SK-N-SH treated with all-trans-retinoic acid at 6 μM for 48 hours (cell line): ENCODE measurements around the gene DAND5.

ENCODE experiments used
- ATAC-seq: fragments of 200-7000 bp; cut with Tn5 transposase; 3 replicates; pipeline ENCODE4 v1.9.1; 2020; ENCODE audit warnings: mild to moderate bottlenecking, moderate library complexity
- BACH2 ChIP-seq: fragments of 250-450 bp; sonication (Bioruptor Pico); IDR thresholded peaks from 2 replicates; pipeline ENCODE4 v1.9.0; 2021; ENCODE audit warnings: mild to moderate bottlenecking, borderline replicate concordance
- ESRRG ChIP-seq: fragments of 250-450 bp; sonication (Bioruptor Pico); IDR thresholded peaks from 2 replicates; pipeline ENCODE4 v1.6.1; 2021; ENCODE audit warnings: mild to moderate bottlenecking
- GLIS3 ChIP-seq: fragments of 250-450 bp; sonication (Bioruptor Pico); IDR thresholded peaks from 2 replicates; pipeline ENCODE4 v1.5.0; 2020; ENCODE audit warnings: mild to moderate bottlenecking, moderate library complexity
- OSR1 ChIP-seq: fragments of 250-450 bp; sonication (Bioruptor Pico); IDR thresholded peaks from 2 replicates; pipeline ENCODE4 v1.8.0; 2022; ENCODE audit warnings: moderate library complexity, mild to moderate bottlenecking, inconsistent platforms
- PATZ1 ChIP-seq: fragments of 250-450 bp; sonication (Bioruptor Pico); IDR thresholded peaks from 2 replicates; pipeline ENCODE4 v1.8.0; 2020; ENCODE audit warnings: mild to moderate bottlenecking, moderate library complexity, borderline replicate concordance
- POU6F1 ChIP-seq: fragments of 250-450 bp; sonication (Bioruptor Pico); IDR thresholded peaks from 2 replicates; pipeline ENCODE4 v1.8.0; 2021; ENCODE audit warnings: low read depth, mild to moderate bottlenecking, moderate library complexity, borderline replicate concordance
- PPARA ChIP-seq: fragments of 250-450 bp; sonication (Bioruptor Pico); IDR thresholded peaks from 2 replicates; pipeline ENCODE4 v1.5.0; 2020; ENCODE audit warnings: mild to moderate bottlenecking, borderline replicate concordance
- RARB ChIP-seq: fragments of 250-450 bp; sonication (Bioruptor Pico); IDR thresholded peaks from 2 replicates; pipeline ENCODE4 v1.8.0; 2021; ENCODE audit warnings: mild to moderate bottlenecking, moderate library complexity
- TCF4 ChIP-seq: fragments of 250-450 bp; sonication (Bioruptor Pico); IDR thresholded peaks from 2 replicates; pipeline ENCODE4 v1.8.0; 2021; ENCODE audit warnings: mild to moderate bottlenecking, moderate library complexity, borderline replicate concordance
- TSHZ2 ChIP-seq: fragments of 250-450 bp; sonication (Bioruptor Pico); IDR thresholded peaks from 2 replicates; pipeline ENCODE4 v1.5.0; 2020; ENCODE audit warnings: mild to moderate bottlenecking, moderate library complexity
- ZC3H10 ChIP-seq: fragments of 250-450 bp; sonication (Bioruptor Pico); IDR thresholded peaks from 2 replicates; pipeline ENCODE4 v1.5.1; 2021; ENCODE audit warnings: mild to moderate bottlenecking, moderate library complexity
- ZFP30 ChIP-seq: fragments of 450-650 bp; formaldehyde crosslinking; IDR thresholded peaks from 2 replicates; pipeline ENCODE4 v1.5.0; 2022; ENCODE audit warnings: mild to moderate bottlenecking, moderate library complexity
- ZNF565 ChIP-seq: fragments of 450-650 bp; formaldehyde crosslinking; conservative IDR thresholded peaks from 2 replicates; pipeline ENCODE4 v1.5.0; 2020; ENCODE audit warnings: low read depth, mild to moderate bottlenecking, moderate library complexity
- ZNF70 ChIP-seq: fragments of 450-650 bp; formaldehyde crosslinking; IDR thresholded peaks from 2 replicates; pipeline ENCODE4 v1.5.0; 2020; ENCODE audit warnings: mild to moderate bottlenecking, moderate library complexity
- ZNF8 ChIP-seq: fragments of 450-650 bp; formaldehyde crosslinking; IDR thresholded peaks from 2 replicates; pipeline ENCODE4 v1.5.0; 2020; ENCODE audit warnings: mild to moderate bottlenecking, moderate library complexity

DAND5 gene

GRCh38 chr19:13005861-13006370, 36.5 kb downstream of the DAND5 start:
- no peak for ATAC-seq
- TF ChIP-seq PATZ1 (CRISPR knock-in tag), result no peak
- no peak for TF ChIP-seq ESRRG (CRISPR knock-in tag)
- TF ChIP-seq BACH2 (CRISPR knock-in tag), result no peak
- TF ChIP-seq GLIS3 (CRISPR knock-in tag), result no peak
- no peak for TF ChIP-seq POU6F1 (CRISPR knock-in tag)
- TF ChIP-seq ZC3H10 (CRISPR knock-in tag), result no peak
- no peak for TF ChIP-seq RARB (CRISPR knock-in tag)
- TF ChIP-seq TCF4 (CRISPR knock-in tag), result no peak
- no peak for TF ChIP-seq OSR1 (CRISPR knock-in tag)
- TF ChIP-seq, all 23 proteins: peak for 0

GRCh38 chr19:13006431-13007281, 37.3 kb downstream of the DAND5 start:
- no peak for ATAC-seq

GRCh38 chr19:13007292-13008045, 38.1 kb downstream of the DAND5 start:
- TF ChIP-seq GLIS3 (CRISPR knock-in tag), result no peak
- TF ChIP-seq POU6F1 (CRISPR knock-in tag), result no peak
- no peak for TF ChIP-seq ZFP30 (CRISPR knock-in tag)
- TF ChIP-seq TCF4 (CRISPR knock-in tag), result no peak
- TF ChIP-seq PATZ1 (CRISPR knock-in tag), result no peak
- no peak for TF ChIP-seq TSHZ2 (CRISPR knock-in tag)
- TF ChIP-seq PPARA, result no peak
- no peak for TF ChIP-seq ESRRG (CRISPR knock-in tag)
- TF ChIP-seq, all 23 proteins: peak for 0
- no peak for ATAC-seq

More at GRCh38 chr19:13006431-13007281, 37.3 kb downstream of the DAND5 start:
- TF ChIP-seq ZNF8 (CRISPR knock-in tag), result no peak
- TF ChIP-seq PATZ1 (CRISPR knock-in tag), result no peak
- no peak for TF ChIP-seq TCF4 (CRISPR knock-in tag)
- TF ChIP-seq ZNF565 (CRISPR knock-in tag), result no peak
- no peak for TF ChIP-seq ZNF70 (CRISPR knock-in tag)
- TF ChIP-seq OSR1 (CRISPR knock-in tag), result no peak
